Parathyroid adenoma (tissue), 2 donors: ENCODE measurements around the gene HDGFL3.
"Not testable (repeated sequence)": the region's sequence is repeated elsewhere in the genome, so short reads cannot be mapped to it uniquely, and the experiment has no call there.

Experiments used
- H2AFZ ChIP-seq: fragments of 300-600 bp; sonication (generic); one replicate; pipeline ENCODE4 v1.7.0; 2017; ENCODE audit warnings: antibody characterized with exemption, mild to moderate bottlenecking
- H3K27ac ChIP-seq: fragments of 300-600 bp; sonication (generic); one replicate; pipeline ENCODE4 v1.7.0; 2017
- H3K27me3 ChIP-seq: fragments of 300-600 bp; sonication (generic); one replicate; pipeline ENCODE4 v1.7.0; 2017; ENCODE audit warnings: low read length; ENCODE audit not compliant: control insufficient read depth, insufficient read depth
- H3K36me3 ChIP-seq: fragments of 300-600 bp; sonication (generic); one replicate; pipeline ENCODE4 v1.7.0; 2017; ENCODE audit warnings: low read length; ENCODE audit not compliant: control insufficient read depth, insufficient read depth
- H3K4me1 ChIP-seq: fragments of 300-600 bp; sonication (generic); one replicate; pipeline ENCODE4 v1.7.0; 2017; ENCODE audit warnings: control low read depth
- H3K4me2 ChIP-seq: fragments of 300-600 bp; sonication (generic); one replicate; pipeline ENCODE4 v1.7.0; 2017; ENCODE audit warnings: low read length
- H3K4me3 ChIP-seq: fragments of 300-600 bp; sonication (generic); one replicate; pipeline ENCODE4 v1.7.0; 2017; ENCODE audit warnings: low read depth, low read length
- H3K79me2 ChIP-seq: fragments of 300-600 bp; sonication (generic); one replicate; pipeline ENCODE4 v1.7.0; 2017; ENCODE audit warnings: control low read depth
- H3K9ac ChIP-seq: fragments of 300-600 bp; sonication (generic); one replicate; pipeline ENCODE4 v1.7.0; 2017; ENCODE audit warnings: mild to moderate bottlenecking
- H3K9me3 ChIP-seq: fragments of 300-600 bp; sonication (generic); one replicate; pipeline ENCODE4 v1.7.0; 2017; ENCODE audit warnings: low read length; ENCODE audit not compliant: control insufficient read depth
- TF ChIP-seq, protein P1 (sequence below): fragments of 300-600 bp; sonication (generic); IDR thresholded peaks from one replicate; pipeline ENCODE4 v1.7.0; 2017; ENCODE audit warnings: antibody characterized with exemption, mild to moderate bottlenecking
- donor health status: primary hyperparathyroidism.

HDGFL3 gene

DNA sequence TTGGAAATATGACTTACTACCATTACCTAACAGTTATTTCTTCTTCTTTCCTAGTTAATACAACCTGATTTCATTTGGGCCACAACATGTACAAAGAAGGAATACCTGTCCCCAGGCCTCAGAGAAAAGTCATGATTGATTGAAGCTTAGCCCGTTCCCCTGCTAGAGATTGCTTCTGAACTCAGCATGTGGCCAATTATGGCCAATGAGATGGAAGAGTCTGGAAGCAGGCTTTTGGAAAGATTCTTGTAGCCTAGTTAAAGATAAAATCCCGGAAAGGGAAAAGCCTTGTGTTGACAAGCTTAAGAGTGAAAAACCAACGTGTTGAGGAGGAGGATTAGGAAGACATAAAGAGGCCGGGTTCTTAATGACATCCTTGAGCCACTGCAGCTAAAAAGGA, 117.2 kb downstream of the HDGFL3 start:
- Histone ChIP-seq H3K27me3 (no peaks in the 10 kb centered on the region), H3K79me2 (no peaks in the 10 kb centered on the region), H3K36me3 (no peaks in the 10 kb centered on the region), H3K27ac (no peak overlapping the region), H3K9me3 (no peaks in the 10 kb centered on the region), H3K4me1 (no peaks in the 10 kb centered on the region), H3K9ac (no peak overlapping the region), H2AFZ (no peak overlapping the region), H3K4me3 (no peak overlapping the region), H3K4me2 (no peak overlapping the region)
- TF ChIP-seq, protein P1, sequence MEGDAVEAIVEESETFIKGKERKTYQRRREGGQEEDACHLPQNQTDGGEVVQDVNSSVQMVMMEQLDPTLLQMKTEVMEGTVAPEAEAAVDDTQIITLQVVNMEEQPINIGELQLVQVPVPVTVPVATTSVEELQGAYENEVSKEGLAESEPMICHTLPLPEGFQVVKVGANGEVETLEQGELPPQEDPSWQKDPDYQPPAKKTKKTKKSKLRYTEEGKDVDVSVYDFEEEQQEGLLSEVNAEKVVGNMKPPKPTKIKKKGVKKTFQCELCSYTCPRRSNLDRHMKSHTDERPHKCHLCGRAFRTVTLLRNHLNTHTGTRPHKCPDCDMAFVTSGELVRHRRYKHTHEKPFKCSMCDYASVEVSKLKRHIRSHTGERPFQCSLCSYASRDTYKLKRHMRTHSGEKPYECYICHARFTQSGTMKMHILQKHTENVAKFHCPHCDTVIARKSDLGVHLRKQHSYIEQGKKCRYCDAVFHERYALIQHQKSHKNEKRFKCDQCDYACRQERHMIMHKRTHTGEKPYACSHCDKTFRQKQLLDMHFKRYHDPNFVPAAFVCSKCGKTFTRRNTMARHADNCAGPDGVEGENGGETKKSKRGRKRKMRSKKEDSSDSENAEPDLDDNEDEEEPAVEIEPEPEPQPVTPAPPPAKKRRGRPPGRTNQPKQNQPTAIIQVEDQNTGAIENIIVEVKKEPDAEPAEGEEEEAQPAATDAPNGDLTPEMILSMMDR, result no peak

DNA sequence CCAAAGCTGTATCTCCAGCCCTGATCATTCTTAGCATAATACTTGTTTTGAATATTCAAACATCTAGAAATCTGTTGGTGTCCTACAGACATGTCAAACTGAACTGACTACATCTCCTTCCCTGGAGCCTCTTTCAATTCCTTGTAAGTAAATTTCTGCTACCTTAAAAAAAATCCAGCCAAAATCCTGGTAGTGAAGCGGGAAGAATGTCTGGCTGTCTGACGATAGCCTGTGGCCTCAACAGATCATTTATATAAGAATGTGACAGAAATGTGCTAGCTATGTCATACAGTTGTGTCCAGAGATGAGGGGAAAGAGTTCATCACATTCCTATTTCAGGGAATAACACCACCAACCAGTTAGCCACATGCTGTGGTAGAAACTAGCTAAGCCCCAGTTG, 118.7 kb downstream of the HDGFL3 start:
- no peaks in the 10 kb centered on the region for H3K36me3 ChIP-seq
- H3K4me2 ChIP-seq, result no peak overlapping the region
- H3K27me3 ChIP-seq, result no peaks in the 10 kb centered on the region
- TF ChIP-seq, protein P1, result no peak
- H3K9ac ChIP-seq, result no peak overlapping the region
- no peaks in the 10 kb centered on the region for H3K9me3 ChIP-seq
- H3K79me2 ChIP-seq, result no peaks in the 10 kb centered on the region
- H3K4me1 ChIP-seq, result no peaks in the 10 kb centered on the region
- no peak overlapping the region for H3K4me3 ChIP-seq
- H3K27ac ChIP-seq, result no peak overlapping the region
- no peak overlapping the region for H2AFZ ChIP-seq

DNA sequence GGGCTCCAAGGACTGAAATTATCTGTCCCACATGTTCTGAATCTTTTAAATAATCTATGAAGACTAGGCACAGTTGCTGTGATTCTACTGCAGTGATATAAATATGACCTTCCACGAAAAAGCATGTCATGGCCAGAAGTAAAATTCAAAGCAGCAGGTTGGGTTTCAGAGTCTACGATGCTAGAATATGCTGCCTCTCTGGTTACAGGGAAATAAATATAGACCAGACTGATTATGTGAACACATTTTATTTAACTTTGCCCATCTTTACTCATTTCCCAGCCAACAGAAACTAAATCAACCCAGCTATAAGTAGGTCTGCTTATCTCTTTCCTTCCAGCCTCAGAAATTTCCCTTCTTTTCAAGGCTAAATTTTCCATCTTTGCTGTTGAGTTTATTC, 120.0 kb downstream of the HDGFL3 start:
- TF ChIP-seq, protein P1, result no peak
- Histone ChIP-seq H3K27me3 (no peaks in the 10 kb centered on the region), H3K27ac (no peak overlapping the region), H3K4me2 (no peak overlapping the region), H3K4me1 (no peaks in the 10 kb centered on the region), H3K4me3 (no peak overlapping the region), H3K9ac (no peak overlapping the region), H3K79me2 (no peaks in the 10 kb centered on the region), H3K9me3 (no peaks in the 10 kb centered on the region), H3K36me3 (no peaks in the 10 kb centered on the region), H2AFZ (no peak overlapping the region)

DNA sequence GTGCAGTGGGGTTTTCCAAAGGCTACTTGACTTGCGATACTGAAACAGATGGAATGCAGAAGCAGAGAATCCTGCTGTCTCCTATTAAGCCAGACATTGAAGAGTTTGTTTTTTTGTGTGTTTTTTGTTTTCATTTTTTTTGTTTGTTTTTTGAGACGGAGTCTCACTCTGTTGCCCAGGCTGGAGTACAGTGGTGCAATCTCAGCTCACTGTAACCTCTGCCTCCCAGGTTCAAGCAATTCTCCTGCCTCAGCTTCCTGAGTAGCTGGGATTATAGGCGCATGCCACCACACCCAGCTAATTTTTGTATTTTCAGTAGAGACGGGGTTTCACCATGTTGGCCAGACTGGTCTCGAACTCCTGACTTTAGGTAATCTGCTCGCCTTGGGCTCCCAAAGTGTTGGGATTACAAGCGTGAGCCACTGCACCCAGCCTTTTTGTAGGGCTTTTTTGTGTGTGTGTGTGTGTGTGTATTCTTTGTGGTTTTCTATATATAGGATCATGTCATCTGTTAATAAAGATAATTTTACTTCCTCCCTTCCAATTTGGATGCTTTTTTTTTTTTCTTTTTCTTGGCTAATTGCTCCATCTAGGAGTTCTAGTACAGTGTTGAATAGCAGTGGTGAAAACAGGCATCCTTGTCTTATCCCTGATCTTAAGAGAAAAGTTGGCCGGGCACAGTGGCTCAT, 121.6 kb downstream of the HDGFL3 start:
- not testable (repeated sequence) for H3K79me2 ChIP-seq, H3K36me3 ChIP-seq, H3K27ac ChIP-seq, H3K27me3 ChIP-seq, H3K4me3 ChIP-seq, H2AFZ ChIP-seq, H3K4me2 ChIP-seq, H3K4me1 ChIP-seq, H3K9ac ChIP-seq, H3K9me3 ChIP-seq

DNA sequence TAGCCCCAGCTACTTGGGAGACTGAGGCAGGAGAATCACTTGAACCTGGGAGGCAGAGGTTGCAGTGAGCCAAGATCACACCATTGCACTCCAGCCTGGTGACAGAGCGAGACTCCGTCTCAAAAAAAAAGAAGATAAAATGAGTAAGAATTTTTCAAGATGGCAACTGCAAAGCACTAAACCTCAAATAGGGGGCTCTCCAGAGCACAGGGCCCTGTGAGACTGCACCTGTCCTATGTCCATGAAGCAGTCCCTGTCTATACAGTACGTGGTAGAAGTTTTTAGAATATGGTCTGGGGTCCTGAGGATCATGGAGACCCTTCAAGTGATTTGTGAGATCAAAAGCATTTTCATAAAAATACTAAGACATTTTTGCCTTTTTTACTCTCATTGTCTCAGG, 122.2 kb downstream of the HDGFL3 start:
- not testable (repeated sequence) for H3K9me3 ChIP-seq, H3K36me3 ChIP-seq, H3K79me2 ChIP-seq, H3K4me3 ChIP-seq, H3K27ac ChIP-seq, H2AFZ ChIP-seq, H3K4me1 ChIP-seq, H3K4me2 ChIP-seq, H3K9ac ChIP-seq, H3K27me3 ChIP-seq
